Measurements from ENCODE around the gene COL12A1. TPM values are rescaled to one million over a fixed set of nuclear protein-coding genes. Genes with fewer than 3 reads are reported as not detected.

Gene COL12A1
- total and polyA plus RNA-seq, 5 donors from 2014 or later, result 0.37 TPM; not detected in 4

GRCh38 chr6:75102301-75102700 is 103.6 kb downstream of the COL12A1 start:
- Histone ChIP-seq H3K27ac (ENCODE audit: insufficient read depth, low read length, poor library complexity, severe bottlenecking) (no peak overlapping the region), H3K4me1 (ENCODE audit: control insufficient read depth, insufficient read depth, low read length, poor library complexity, severe bottlenecking) (no peaks in the 10 kb centered on the region), H3K27me3 (ENCODE audit: control insufficient read depth, insufficient read depth, low read length) (no peaks in the 10 kb centered on the region), H3K9me3 (ENCODE audit: control insufficient read depth in 2 of 2, low read length in 2 of 2) (no peaks in the 10 kb centered on the region), H3K36me3 (ENCODE audit: control insufficient read depth, insufficient read depth, low read length) (no peaks in the 10 kb centered on the region), H3K4me3 (ENCODE audit: low read depth, low read length) (no peak overlapping the region)
- DNase-seq (no peak), ATAC-seq (ENCODE audit: low read depth in 2 of 2) (no peak)
- H3K36me3 Mint-ChIP-seq, result no peaks in the 10 kb centered on the region
- no peak overlapping the region for H3K4me3 Mint-ChIP-seq
- no peaks in the 10 kb centered on the region for H3K4me1 Mint-ChIP-seq
- H3K27ac Mint-ChIP-seq, result no peak overlapping the region
- peaks cover 0 to 3% (median 0%) of the 10 kb centered on the region in 7 donors for H3K9me3 Mint-ChIP-seq
- H3K27me3 Mint-ChIP-seq, result no peaks in the 10 kb centered on the region

- no peaks in the 10 kb centered on the region for H3K4me1 ChIP-seq (ENCODE audit: control insufficient read depth, insufficient read depth, low read length, poor library complexity, severe bottlenecking)
- no peak overlapping the region for H3K27ac ChIP-seq (ENCODE audit: insufficient read depth, low read length, poor library complexity, severe bottlenecking)
- Mint-ChIP-seq H3K36me3 (no peaks in the 10 kb centered on the region), H3K27ac (no peak overlapping the region), H3K9me3 (peaks cover 0 to 3% (median 0%) of the 10 kb centered on the region in 7 donors), H3K27me3 (no peaks in the 10 kb centered on the region), H3K4me1 (no peaks in the 10 kb centered on the region), H3K4me3 (no peak overlapping the region)
- no peaks in the 10 kb centered on the region for H3K36me3 ChIP-seq (ENCODE audit: control insufficient read depth, insufficient read depth, low read length)
- DNase-seq (no peak), ATAC-seq (ENCODE audit: low read depth in 2 of 2) (no peak)
- H3K9me3 ChIP-seq (ENCODE audit: control insufficient read depth in 2 of 2, low read length in 2 of 2), result no peaks in the 10 kb centered on the region
- no peak overlapping the region for H3K4me3 ChIP-seq (ENCODE audit: low read depth, low read length)
- no peaks in the 10 kb centered on the region for H3K27me3 ChIP-seq (ENCODE audit: control insufficient read depth, insufficient read depth, low read length)
Measured at GRCh38 chr6:75101896-75102295, 104.0 kb downstream of the COL12A1 start.

GRCh38 chr6:75098709-75099108 is 107.1 kb downstream of the COL12A1 start:
- no peak overlapping the region for H3K27ac Mint-ChIP-seq
- H3K27ac ChIP-seq (ENCODE audit: insufficient read depth, low read length, poor library complexity, severe bottlenecking), result no peak overlapping the region
- H3K4me3 Mint-ChIP-seq, result no peak overlapping the region
- no peak for ATAC-seq (ENCODE audit: low read depth in 2 of 2)
- no peaks in the 10 kb centered on the region for H3K4me1 Mint-ChIP-seq
- no peaks in the 10 kb centered on the region for H3K9me3 ChIP-seq (ENCODE audit: control insufficient read depth in 2 of 2, low read length in 2 of 2)
- no peaks in the 10 kb centered on the region for H3K4me1 ChIP-seq (ENCODE audit: control insufficient read depth, insufficient read depth, low read length, poor library complexity, severe bottlenecking)
- H3K4me3 ChIP-seq (ENCODE audit: low read depth, low read length), result no peak overlapping the region
- no peaks in the 10 kb centered on the region for H3K27me3 ChIP-seq (ENCODE audit: control insufficient read depth, insufficient read depth, low read length)
- H3K36me3 ChIP-seq (ENCODE audit: control insufficient read depth, insufficient read depth, low read length), result no peaks in the 10 kb centered on the region
- no peaks in the 10 kb centered on the region for H3K27me3 Mint-ChIP-seq
- H3K9me3 Mint-ChIP-seq, result peaks cover 0 to 1% (median 0%) of the 10 kb centered on the region in 7 donors
- H3K36me3 Mint-ChIP-seq, result no peaks in the 10 kb centered on the region
- no peak for DNase-seq

- Mint-ChIP-seq H3K4me1 (no peaks in the 10 kb centered on the region), H3K36me3 (no peaks in the 10 kb centered on the region), H3K9me3 (peaks cover 0 to 1% (median 0%) of the 10 kb centered on the region in 7 donors), H3K4me3 (no peak overlapping the region), H3K27ac (no peak overlapping the region), H3K27me3 (no peaks in the 10 kb centered on the region)
- H3K36me3 ChIP-seq (ENCODE audit: control insufficient read depth, insufficient read depth, low read length), result no peaks in the 10 kb centered on the region
- H3K27ac ChIP-seq (ENCODE audit: insufficient read depth, low read length, poor library complexity, severe bottlenecking), result no peak overlapping the region
- no peaks in the 10 kb centered on the region for H3K9me3 ChIP-seq (ENCODE audit: control insufficient read depth in 2 of 2, low read length in 2 of 2)
- no peaks in the 10 kb centered on the region for H3K4me1 ChIP-seq (ENCODE audit: control insufficient read depth, insufficient read depth, low read length, poor library complexity, severe bottlenecking)
- DNase-seq, result no peak
- H3K4me3 ChIP-seq (ENCODE audit: low read depth, low read length), result no peak overlapping the region
- no peak for ATAC-seq (ENCODE audit: low read depth in 2 of 2)
- no peaks in the 10 kb centered on the region for H3K27me3 ChIP-seq (ENCODE audit: control insufficient read depth, insufficient read depth, low read length)
Measured at GRCh38 chr6:75096966-75097365, 108.9 kb downstream of the COL12A1 start.

GRCh38 chr6:75094614-75095200 is 111.1 kb downstream of the COL12A1 start:
- H3K4me3 ChIP-seq (ENCODE audit: low read depth, low read length), result no peak overlapping the region
- H3K27ac ChIP-seq (ENCODE audit: insufficient read depth, low read length, poor library complexity, severe bottlenecking), result no peak overlapping the region
- ATAC-seq (ENCODE audit: low read depth in 2 of 2) (no peak), DNase-seq (no peak)
- Mint-ChIP-seq H3K4me1 (no peaks in the 10 kb centered on the region), H3K27ac (no peak overlapping the region), H3K4me3 (no peak overlapping the region), H3K27me3 (no peaks in the 10 kb centered on the region), H3K36me3 (no peaks in the 10 kb centered on the region), H3K9me3 (peaks cover 0 to 1% (median 0%) of the 10 kb centered on the region in 7 donors)
- no peaks in the 10 kb centered on the region for H3K4me1 ChIP-seq (ENCODE audit: control insufficient read depth, insufficient read depth, low read length, poor library complexity, severe bottlenecking)
- no peaks in the 10 kb centered on the region for H3K27me3 ChIP-seq (ENCODE audit: control insufficient read depth, insufficient read depth, low read length)
- no peaks in the 10 kb centered on the region for H3K36me3 ChIP-seq (ENCODE audit: control insufficient read depth, insufficient read depth, low read length)
- H3K9me3 ChIP-seq (ENCODE audit: control insufficient read depth in 2 of 2, low read length in 2 of 2), result no peaks in the 10 kb centered on the region

GRCh38 chr6:75091467-75092190 is 114.2 kb downstream of the COL12A1 start:
- no peak overlapping the region for H3K27ac ChIP-seq (ENCODE audit: insufficient read depth, low read length, poor library complexity, severe bottlenecking)
- no peaks in the 10 kb centered on the region for H3K4me1 ChIP-seq (ENCODE audit: control insufficient read depth, insufficient read depth, low read length, poor library complexity, severe bottlenecking)
- no peaks in the 10 kb centered on the region for H3K27me3 ChIP-seq (ENCODE audit: control insufficient read depth, insufficient read depth, low read length)
- ATAC-seq (ENCODE audit: low read depth in 2 of 2) (no peak), DNase-seq (no peak)
- H3K4me3 Mint-ChIP-seq, result no peak overlapping the region
- no peak overlapping the region for H3K27ac Mint-ChIP-seq
- peaks cover 0 to 2% (median 0%) of the 10 kb centered on the region in 7 donors for H3K9me3 Mint-ChIP-seq
- H3K27me3 Mint-ChIP-seq, result no peaks in the 10 kb centered on the region
- H3K36me3 ChIP-seq (ENCODE audit: control insufficient read depth, insufficient read depth, low read length), result no peaks in the 10 kb centered on the region
- H3K36me3 Mint-ChIP-seq, result no peaks in the 10 kb centered on the region
- H3K9me3 ChIP-seq (ENCODE audit: control insufficient read depth in 2 of 2, low read length in 2 of 2), result no peaks in the 10 kb centered on the region
- no peak overlapping the region for H3K4me3 ChIP-seq (ENCODE audit: low read depth, low read length)
- H3K4me1 Mint-ChIP-seq, result no peaks in the 10 kb centered on the region

- Histone ChIP-seq H3K4me1 (ENCODE audit: control insufficient read depth, insufficient read depth, low read length, poor library complexity, severe bottlenecking) (no peaks in the 10 kb centered on the region), H3K4me3 (ENCODE audit: low read depth, low read length) (no peak overlapping the region), H3K27me3 (ENCODE audit: control insufficient read depth, insufficient read depth, low read length) (no peaks in the 10 kb centered on the region), H3K36me3 (ENCODE audit: control insufficient read depth, insufficient read depth, low read length) (no peaks in the 10 kb centered on the region), H3K9me3 (ENCODE audit: control insufficient read depth in 2 of 2, low read length in 2 of 2) (no peaks in the 10 kb centered on the region), H3K27ac (ENCODE audit: insufficient read depth, low read length, poor library complexity, severe bottlenecking) (no peak overlapping the region)
- no peaks in the 10 kb centered on the region for H3K36me3 Mint-ChIP-seq
- H3K9me3 Mint-ChIP-seq, result peaks cover 0 to 2% (median 0%) of the 10 kb centered on the region in 7 donors
- H3K27ac Mint-ChIP-seq, result no peak overlapping the region
- no peak overlapping the region for H3K4me3 Mint-ChIP-seq
- ATAC-seq (ENCODE audit: low read depth in 2 of 2) (no peak), DNase-seq (no peak)
- no peaks in the 10 kb centered on the region for H3K27me3 Mint-ChIP-seq
- no peaks in the 10 kb centered on the region for H3K4me1 Mint-ChIP-seq
Measured at GRCh38 chr6:75090576-75090975, 115.3 kb downstream of the COL12A1 start.

GRCh38 chr6:75089921-75090320 is 115.9 kb downstream of the COL12A1 start:
- Mint-ChIP-seq H3K27me3 (no peaks in the 10 kb centered on the region), H3K36me3 (no peaks in the 10 kb centered on the region), H3K4me1 (no peaks in the 10 kb centered on the region), H3K27ac (no peak overlapping the region), H3K4me3 (no peak overlapping the region), H3K9me3 (peaks cover 0 to 2% (median 0%) of the 10 kb centered on the region in 7 donors)
- H3K27ac ChIP-seq (ENCODE audit: insufficient read depth, low read length, poor library complexity, severe bottlenecking), result no peak overlapping the region
- H3K27me3 ChIP-seq (ENCODE audit: control insufficient read depth, insufficient read depth, low read length), result no peaks in the 10 kb centered on the region
- H3K4me3 ChIP-seq (ENCODE audit: low read depth, low read length), result no peak overlapping the region
- H3K4me1 ChIP-seq (ENCODE audit: control insufficient read depth, insufficient read depth, low read length, poor library complexity, severe bottlenecking), result no peaks in the 10 kb centered on the region
- no peak for ATAC-seq (ENCODE audit: low read depth in 2 of 2)
- no peaks in the 10 kb centered on the region for H3K36me3 ChIP-seq (ENCODE audit: control insufficient read depth, insufficient read depth, low read length)
- no peaks in the 10 kb centered on the region for H3K9me3 ChIP-seq (ENCODE audit: control insufficient read depth in 2 of 2, low read length in 2 of 2)
- no peak for DNase-seq

Data from CD4-positive, CD25-positive, alpha-beta regulatory T cell (primary cell).